Astrocyte (in vitro differentiated cells and primary cell): Measurements from ENCODE around the gene PRKCE.

Source experiments
- CTCF ChIP-seq: IDR thresholded peaks from 2 replicates; pipeline ENCODE4 v1.5.1; 2011; ENCODE audit warnings: low read depth, mild to moderate bottlenecking, inconsistent platforms, low read length, moderate library complexity; ENCODE audit not compliant: insufficient read depth
- EZH2 ChIP-seq: IDR thresholded peaks from 2 replicates; pipeline ENCODE4 v1.6.1; 2012; ENCODE audit warnings: mild to moderate bottlenecking, low read length, inconsistent platforms; ENCODE audit not compliant: insufficient read depth

- TF ChIP-seq CTCF (no peak), EZH2 (no peak)
Measured at GRCh38 chr2:45879936-45880335, 228.5 kb downstream of the PRKCE start.
